C4-2B (cell line): ENCODE measurements around the gene CNGB1.

Experiments used
- H3K27ac ChIP-seq: fragments of 450-650 bp; 2 replicates; pipeline ENCODE4 v1.5.1; 2017
- CTCF ChIP-seq: fragments of 450-650 bp; conservative IDR thresholded peaks from 2 replicates; pipeline ENCODE4 v1.5.1; 2017; ENCODE audit warnings: mild to moderate bottlenecking
- ZFX ChIP-seq: fragments of 450-650 bp; IDR thresholded peaks from 2 replicates; pipeline ENCODE4 v1.6.1; 2017

The CNGB1 gene

GRCh38 chr16:57846078-57846697 is 124.7 kb downstream of the CNGB1 start:
- TF ChIP-seq ZFX (no peak), CTCF (no peak)
- H3K27ac ChIP-seq: no peak overlapping the region

- TF ChIP-seq CTCF: no peak
- no peak for TF ChIP-seq ZFX
- no peak overlapping the region for H3K27ac ChIP-seq
These were observed 125.8 kb downstream of the CNGB1 start for GRCh38 chr16:57845115-57845514.

DNA sequence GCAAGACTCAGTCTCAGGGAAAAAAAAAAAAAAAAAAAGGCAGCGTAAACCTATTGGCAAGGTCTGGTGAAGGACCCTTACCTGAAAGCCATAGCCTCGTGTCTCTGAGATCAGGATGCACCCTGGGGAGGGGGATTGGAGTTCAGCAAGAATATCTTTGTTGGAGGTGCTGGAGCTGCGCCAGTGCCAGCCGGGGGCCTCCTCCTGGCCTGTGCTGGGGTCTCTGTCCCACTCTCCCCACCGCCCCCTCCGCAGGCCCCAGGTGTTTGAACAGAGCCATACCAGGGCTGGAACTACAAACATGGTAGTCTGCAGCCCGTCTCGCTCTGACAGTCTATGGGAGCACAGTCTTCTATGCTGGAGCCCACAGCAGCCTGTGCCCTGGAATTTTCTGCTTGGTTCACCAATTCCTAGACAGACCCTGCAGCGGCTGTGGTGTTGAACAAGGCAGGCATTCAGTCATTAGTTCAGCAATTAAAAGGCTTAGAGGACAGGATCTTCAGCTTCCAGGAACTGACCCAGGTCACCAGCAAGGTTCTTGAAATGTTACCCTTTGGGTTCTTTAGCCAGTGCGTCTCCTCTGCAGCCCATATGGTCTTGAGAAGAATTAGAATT is 126.4 kb downstream of the CNGB1 start:
- H3K27ac ChIP-seq: no peak overlapping the region

DNA sequence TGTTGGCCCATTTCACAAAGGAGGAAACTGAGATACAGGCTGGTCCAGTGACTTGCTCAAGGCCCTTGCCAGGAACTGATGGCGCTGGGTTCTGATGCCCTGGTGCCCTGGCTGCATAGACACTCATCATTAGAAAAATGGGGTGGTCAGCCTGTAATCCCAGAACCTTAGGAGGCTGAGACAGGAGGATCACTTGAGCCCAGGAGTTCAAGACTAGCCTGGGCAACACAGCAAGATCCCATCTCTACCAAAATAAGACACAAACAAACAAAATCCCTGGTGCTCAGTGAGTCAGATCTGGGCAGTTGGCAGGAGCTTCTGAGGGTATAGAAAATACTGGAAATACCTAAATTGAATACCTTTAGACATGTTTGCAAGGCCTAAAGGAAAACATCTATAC is 127.5 kb downstream of the CNGB1 start:
- no peak for TF ChIP-seq ZFX
- no peak for TF ChIP-seq CTCF
- no peak overlapping the region for H3K27ac ChIP-seq

More for the DNA sequence above, 126.4 kb downstream of the CNGB1 start:
- TF ChIP-seq ZFX (no peak), CTCF (no peak)

GRCh38 chr16:57842601-57843000 is 128.3 kb downstream of the CNGB1 start:
- H3K27ac ChIP-seq: no peak overlapping the region
- TF ChIP-seq ZFX (no peak), CTCF (no peak)

- no peak for TF ChIP-seq CTCF
- no peak overlapping the region for H3K27ac ChIP-seq
These were observed 130.1 kb downstream of the CNGB1 start for GRCh38 chr16:57840833-57841232.

DNA sequence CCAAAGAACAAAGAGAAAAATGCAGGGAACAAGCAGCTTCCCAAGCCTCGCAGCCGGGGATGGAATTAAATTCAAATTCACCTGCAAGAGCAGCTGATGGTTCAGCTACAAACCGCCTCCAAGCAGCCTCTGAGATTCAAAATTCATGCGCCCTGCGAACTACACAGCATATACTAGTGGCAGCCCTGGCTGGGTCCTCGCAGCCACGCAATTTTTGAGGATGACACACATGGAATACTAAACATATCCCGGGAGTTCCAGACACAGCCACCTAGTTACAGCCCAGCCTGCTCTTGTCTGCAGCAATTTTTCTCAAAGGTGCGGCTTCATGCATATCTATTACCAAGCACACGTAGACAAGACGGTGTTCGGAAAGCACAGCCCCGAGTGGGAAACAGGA is 132.8 kb downstream of the CNGB1 start:
- TF ChIP-seq ZFX (no peak), CTCF (no peak)
- no peak overlapping the region for H3K27ac ChIP-seq
